LNCAP (cell line): Measurements from ENCODE around the gene FAM149B1.

Experiments
- CTCF ChIP-seq: fragments of 450-650 bp; IDR thresholded peaks from 2 replicates; pipeline ENCODE4 v1.5.1; 2017; ENCODE audit warnings: mild to moderate bottlenecking

The FAM149B1 gene

GRCh38 chr10:73210395-73211105 is 42.6 kb downstream of the FAM149B1 start:
- TF ChIP-seq CTCF, result no peak

- no peak for TF ChIP-seq CTCF
These were observed 43.3 kb downstream of the FAM149B1 start for GRCh38 chr10:73211106-73211811.

GRCh38 chr10:73215749-73216148 is 47.8 kb downstream of the FAM149B1 start:
- TF ChIP-seq CTCF, result no peak

- no peak for TF ChIP-seq CTCF
These were observed 49.7 kb downstream of the FAM149B1 start for GRCh38 chr10:73217628-73218027.

GRCh38 chr10:73218431-73219191 is 50.7 kb downstream of the FAM149B1 start:
- TF ChIP-seq CTCF, result peak; percentile 47; the same call in 1 of the 2 replicates

- no peak for TF ChIP-seq CTCF
These were observed 51.5 kb downstream of the FAM149B1 start for GRCh38 chr10:73219384-73219783.

GRCh38 chr10:73220989-73221388 is 53.1 kb downstream of the FAM149B1 start:
- no peak for TF ChIP-seq CTCF
